Activated naive CD8-positive, alpha-beta T cell treated with anti-CD3 and anti-CD28 coated beads, Interleukin-2, amount 50 U/mL, for 24 hours (primary cell): ENCODE measurements around the gene KCNJ6.
"Not testable (repeated sequence)": the region's sequence is repeated elsewhere in the genome, so short reads cannot be mapped to it uniquely, and the experiment has no call there.

Experiments used
- ATAC-seq: fragments of 150-1000 bp; cut with Tn5 transposase; one replicate; pipeline ENCODE4 v1.10.0; 2021
- DNase-seq: peaks from one replicate; pipeline ENCODE4 v3.0.0; 2021
- H3K27ac Mint-ChIP-seq: one replicate; pipeline ENCODE4 v1.8.0; 2021; ENCODE audit warnings: mild to moderate bottlenecking, mixed read lengths
- H3K27me3 Mint-ChIP-seq: one replicate; pipeline ENCODE4 v1.8.0; 2021; ENCODE audit warnings: mixed read lengths
- H3K36me3 Mint-ChIP-seq: one replicate; pipeline ENCODE4 v1.8.0; 2021; ENCODE audit warnings: low read depth, mixed read lengths
- H3K4me1 Mint-ChIP-seq: one replicate; pipeline ENCODE4 v1.8.0; 2021; ENCODE audit warnings: mixed read lengths
- H3K4me3 Mint-ChIP-seq: one replicate; pipeline ENCODE4 v1.8.0; 2021; ENCODE audit warnings: mild to moderate bottlenecking, moderate library complexity, mixed read lengths
- H3K9me3 Mint-ChIP-seq: one replicate; pipeline ENCODE4 v1.8.0; 2021; ENCODE audit warnings: mixed read lengths

The KCNJ6 gene

GRCh38 chr21:37595944-37596343 lies 320.3 kb downstream of the KCNJ6 start:
- ATAC-seq (no peak), DNase-seq (no peak)
- Mint-ChIP-seq H3K36me3 (no peaks in the 10 kb centered on the region), H3K27ac (no peak overlapping the region), H3K4me3 (no peak overlapping the region), H3K27me3 (peaks cover 2% of the 10 kb centered on the region), H3K9me3 (peaks cover 3% of the 10 kb centered on the region), H3K4me1 (no peaks in the 10 kb centered on the region)

GRCh38 chr21:37594472-37594951 lies 321.7 kb downstream of the KCNJ6 start:
- Mint-ChIP-seq H3K27me3 (peaks cover 2% of the 10 kb centered on the region), H3K4me3 (no peak overlapping the region), H3K27ac (no peak overlapping the region), H3K36me3 (no peaks in the 10 kb centered on the region), H3K9me3 (peaks cover 3% of the 10 kb centered on the region), H3K4me1 (no peaks in the 10 kb centered on the region)
- no peak for ATAC-seq
- no peak for DNase-seq

GRCh38 chr21:37593740-37594471 lies 322.4 kb downstream of the KCNJ6 start:
- H3K4me1 Mint-ChIP-seq = no peaks in the 10 kb centered on the region
- ATAC-seq = no peak
- DNase-seq = no peak
- peaks cover 2% of the 10 kb centered on the region for H3K27me3 Mint-ChIP-seq
- no peaks in the 10 kb centered on the region for H3K36me3 Mint-ChIP-seq
- H3K4me3 Mint-ChIP-seq = no peak overlapping the region
- no peak overlapping the region for H3K27ac Mint-ChIP-seq
- H3K9me3 Mint-ChIP-seq = peaks cover 3% of the 10 kb centered on the region

GRCh38 chr21:37593015-37593414 lies 323.2 kb downstream of the KCNJ6 start:
- Mint-ChIP-seq H3K9me3 (no peaks in the 10 kb centered on the region), H3K4me1 (no peaks in the 10 kb centered on the region), H3K27ac (no peak overlapping the region), H3K27me3 (no peaks in the 10 kb centered on the region), H3K36me3 (no peaks in the 10 kb centered on the region), H3K4me3 (no peak overlapping the region)
- ATAC-seq (no peak), DNase-seq (no peak)

GRCh38 chr21:37592496-37592895 lies 323.8 kb downstream of the KCNJ6 start:
- Mint-ChIP-seq H3K4me1 (no peaks in the 10 kb centered on the region), H3K27ac (no peak overlapping the region), H3K36me3 (no peaks in the 10 kb centered on the region), H3K4me3 (no peak overlapping the region), H3K27me3 (no peaks in the 10 kb centered on the region), H3K9me3 (no peaks in the 10 kb centered on the region)
- no peak for DNase-seq
- no peak for ATAC-seq

GRCh38 chr21:37591994-37592393 lies 324.3 kb downstream of the KCNJ6 start:
- not testable (repeated sequence) for H3K4me1 Mint-ChIP-seq, DNase-seq, H3K36me3 Mint-ChIP-seq, ATAC-seq, H3K27ac Mint-ChIP-seq, H3K4me3 Mint-ChIP-seq, H3K9me3 Mint-ChIP-seq, H3K27me3 Mint-ChIP-seq

GRCh38 chr21:37590836-37591235 lies 325.4 kb downstream of the KCNJ6 start:
- H3K27ac Mint-ChIP-seq, H3K9me3 Mint-ChIP-seq, H3K36me3 Mint-ChIP-seq, DNase-seq, ATAC-seq, H3K4me3 Mint-ChIP-seq, H3K27me3 Mint-ChIP-seq, H3K4me1 Mint-ChIP-seq: not testable (repeated sequence)

GRCh38 chr21:37588644-37589043 lies 327.6 kb downstream of the KCNJ6 start:
- not testable (repeated sequence) for H3K4me1 Mint-ChIP-seq, H3K9me3 Mint-ChIP-seq

GRCh38 chr21:37587635-37588177 lies 328.6 kb downstream of the KCNJ6 start:
- H3K36me3 Mint-ChIP-seq = no peaks in the 10 kb centered on the region
- peaks cover 2% of the 10 kb centered on the region for H3K27me3 Mint-ChIP-seq
- no peaks in the 10 kb centered on the region for H3K9me3 Mint-ChIP-seq
- H3K4me1 Mint-ChIP-seq = peaks cover 3% of the 10 kb centered on the region
- DNase-seq = no peak
- ATAC-seq = no peak
- H3K27ac Mint-ChIP-seq = no peak overlapping the region
- H3K4me3 Mint-ChIP-seq = no peak overlapping the region

More at GRCh38 chr21:37588644-37589043, 327.6 kb downstream of the KCNJ6 start:
- not testable (repeated sequence) for H3K27ac Mint-ChIP-seq, H3K4me3 Mint-ChIP-seq, DNase-seq, ATAC-seq, H3K36me3 Mint-ChIP-seq, H3K27me3 Mint-ChIP-seq

- H3K36me3 Mint-ChIP-seq = no peaks in the 10 kb centered on the region
- H3K4me1 Mint-ChIP-seq = peaks cover 3% of the 10 kb centered on the region
- peaks cover 7% of the 10 kb centered on the region for H3K27me3 Mint-ChIP-seq
- no peaks in the 10 kb centered on the region for H3K9me3 Mint-ChIP-seq
- ATAC-seq = no peak
- no peak overlapping the region for H3K27ac Mint-ChIP-seq
- no peak overlapping the region for H3K4me3 Mint-ChIP-seq
- no peak for DNase-seq
Observed at GRCh38 chr21:37587203-37587602, 329.1 kb downstream of the KCNJ6 start.

GRCh38 chr21:37582590-37582989 lies 333.7 kb downstream of the KCNJ6 start:
- no peak for DNase-seq
- H3K4me1 Mint-ChIP-seq = peaks cover 3% of the 10 kb centered on the region
- H3K27me3 Mint-ChIP-seq = peaks cover 10% of the 10 kb centered on the region
- ATAC-seq = no peak
- H3K9me3 Mint-ChIP-seq = peaks cover 17% of the 10 kb centered on the region
- no peak overlapping the region for H3K4me3 Mint-ChIP-seq
- H3K27ac Mint-ChIP-seq = no peak overlapping the region
- peaks cover 9% of the 10 kb centered on the region for H3K36me3 Mint-ChIP-seq

GRCh38 chr21:37580666-37581065 lies 335.6 kb downstream of the KCNJ6 start:
- H3K4me1 Mint-ChIP-seq = peaks cover 3% of the 10 kb centered on the region
- H3K4me3 Mint-ChIP-seq = no peak overlapping the region
- no peak overlapping the region for H3K27ac Mint-ChIP-seq
- peaks cover 8% of the 10 kb centered on the region for H3K27me3 Mint-ChIP-seq
- peaks cover 9% of the 10 kb centered on the region for H3K36me3 Mint-ChIP-seq
- no peak for DNase-seq
- H3K9me3 Mint-ChIP-seq = peaks cover 17% of the 10 kb centered on the region
- ATAC-seq = no peak

- DNase-seq = no peak
- H3K27ac Mint-ChIP-seq = no peak overlapping the region
- ATAC-seq = no peak
- H3K9me3 Mint-ChIP-seq = peaks cover 17% of the 10 kb centered on the region
- peaks cover 8% of the 10 kb centered on the region for H3K27me3 Mint-ChIP-seq
- H3K4me3 Mint-ChIP-seq = no peak overlapping the region
- peaks cover 9% of the 10 kb centered on the region for H3K36me3 Mint-ChIP-seq
- H3K4me1 Mint-ChIP-seq = peaks cover 3% of the 10 kb centered on the region
Observed at GRCh38 chr21:37579356-37579755, 336.9 kb downstream of the KCNJ6 start.

GRCh38 chr21:37578471-37579126 lies 337.7 kb downstream of the KCNJ6 start:
- Mint-ChIP-seq H3K27ac (no peak overlapping the region), H3K36me3 (peaks cover 9% of the 10 kb centered on the region), H3K4me1 (peaks cover 3% of the 10 kb centered on the region), H3K27me3 (peaks cover 8% of the 10 kb centered on the region), H3K9me3 (peaks cover 17% of the 10 kb centered on the region), H3K4me3 (no peak overlapping the region)
- ATAC-seq (no peak), DNase-seq (no peak)

- not testable (repeated sequence) for H3K36me3 Mint-ChIP-seq, ATAC-seq, H3K27ac Mint-ChIP-seq, DNase-seq, H3K4me3 Mint-ChIP-seq, H3K27me3 Mint-ChIP-seq, H3K4me1 Mint-ChIP-seq
- peaks cover 17% of the 10 kb centered on the region for H3K9me3 Mint-ChIP-seq
Observed at GRCh38 chr21:37576929-37577328, 339.3 kb downstream of the KCNJ6 start.
